Osteoblast (primary cell): ENCODE measurements around the gene PILRB. TPM values are rescaled to one million over a fixed set of nuclear protein-coding genes. Genes with fewer than 3 reads are reported as not detected.

Experiments
- DNase-seq: peaks from one replicate; pipeline ENCODE4 v3.0.0; 2011; ENCODE audit warnings: low spot score, mixed read lengths; ENCODE audit not compliant: insufficient read length; ENCODE audit errors: missing footprints
- H2AFZ ChIP-seq: 2 replicates; pipeline ENCODE4 v1.6.0; 2011; ENCODE audit warnings: mild to moderate bottlenecking, low read length
- H3K27ac ChIP-seq: 2 replicates; pipeline ENCODE4 v1.5.1; 2011; ENCODE audit warnings: mild to moderate bottlenecking, low read depth, low read length, moderate library complexity
- H3K27me3 ChIP-seq: 2 replicates; pipeline ENCODE4 v1.6.0; 2012; ENCODE audit warnings: mild to moderate bottlenecking, control low read depth, inconsistent platforms, low read length, moderate library complexity; ENCODE audit not compliant: insufficient read depth
- H3K36me3 ChIP-seq: 2 replicates; pipeline ENCODE4 v1.5.1; 2011; ENCODE audit warnings: mild to moderate bottlenecking, low read length, control low read depth, moderate library complexity; ENCODE audit not compliant: insufficient read depth
- H3K4me1 ChIP-seq: 2 replicates; pipeline ENCODE4 v1.5.1; 2011; ENCODE audit warnings: mild to moderate bottlenecking, low read length, control low read depth, moderate library complexity; ENCODE audit not compliant: insufficient read depth
- H3K4me2 ChIP-seq: 2 replicates; pipeline ENCODE4 v1.6.0; 2011; ENCODE audit warnings: mild to moderate bottlenecking, low read length; ENCODE audit not compliant: insufficient read depth
- H3K4me3 ChIP-seq: fragments of 200-600 bp; sonication (generic); 3 replicates; pipeline ENCODE4 v1.5.1; 2012; ENCODE audit warnings: mild to moderate bottlenecking, low read length, inconsistent platforms; ENCODE audit not compliant: insufficient read depth
- H3K79me2 ChIP-seq: 2 replicates; pipeline ENCODE4 v1.6.0; 2012; ENCODE audit warnings: mild to moderate bottlenecking, low read length, control low read depth, inconsistent platforms; ENCODE audit not compliant: insufficient read depth
- H3K9me3 ChIP-seq: 2 replicates; pipeline ENCODE4 v1.5.1; 2011; ENCODE audit warnings: low read depth, low read length, control low read depth
- H4K20me1 ChIP-seq: 2 replicates; pipeline ENCODE4 v1.6.0; 2012; ENCODE audit warnings: mild to moderate bottlenecking, low read length, control low read depth; ENCODE audit not compliant: insufficient read depth
- total RNA-seq: library from RNA; depleted of rRNA; stranded (reverse); fragments of >200 nt; gene quantifications from 2 replicates; pipeline ENCODE4 v1.2.3, GENCODE V29; 2012
- TF ChIP-seq, protein P1 (sequence below): IDR thresholded peaks from 2 replicates; pipeline ENCODE4 v1.5.1; 2011; ENCODE audit warnings: mild to moderate bottlenecking, low read depth, low read length, moderate library complexity; ENCODE audit errors: extremely low read depth

PILRB gene
- total RNA-seq, 1 donor = 14.8 TPM

DNA sequence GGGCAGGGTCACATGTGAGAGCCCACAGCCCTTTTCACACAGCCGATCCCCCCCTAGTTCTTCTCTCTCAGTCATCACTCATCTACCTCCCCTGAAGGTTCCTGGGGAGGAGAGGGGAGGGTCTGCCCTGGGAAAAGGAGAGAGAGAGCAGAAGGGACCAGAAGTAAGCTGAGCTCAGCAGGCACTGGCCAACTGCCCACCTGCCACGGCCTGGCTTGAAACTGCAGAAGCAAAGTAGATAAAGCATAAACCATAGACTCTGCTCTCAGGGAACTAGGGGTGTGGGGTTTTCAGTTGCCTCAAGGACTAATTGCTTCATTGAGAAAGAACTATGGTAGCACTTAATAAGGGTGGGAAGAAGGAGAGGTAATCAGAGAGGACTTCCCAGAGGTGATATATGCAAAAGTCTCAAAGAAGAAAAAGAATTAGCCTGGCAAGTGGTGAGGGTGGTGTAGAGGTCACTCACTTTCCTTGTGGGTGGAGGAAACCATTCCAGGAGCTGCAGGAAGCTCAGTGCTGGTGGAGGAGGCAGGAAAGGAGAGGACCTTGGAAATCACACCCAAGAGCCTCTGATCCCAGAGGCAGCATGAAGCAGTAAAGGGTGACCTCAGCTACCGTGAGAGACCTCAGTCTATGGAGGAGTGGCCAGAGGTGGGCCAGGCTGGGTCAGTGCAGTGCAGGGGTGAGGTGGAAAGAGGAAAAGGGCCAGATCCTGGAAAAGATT is 32.5 kb downstream of the PILRB start:
- no peak overlapping the region for H2AFZ ChIP-seq
- no peaks in the 10 kb centered on the region for H3K79me2 ChIP-seq
- peaks cover 18% of the 10 kb centered on the region for H3K27me3 ChIP-seq
- no peak overlapping the region for H3K27ac ChIP-seq
- H3K36me3 ChIP-seq = no peaks in the 10 kb centered on the region
- no peaks in the 10 kb centered on the region for H3K9me3 ChIP-seq
- H3K4me2 ChIP-seq = no peak overlapping the region
- no peak overlapping the region for H3K4me3 ChIP-seq
- TF ChIP-seq, protein P1, sequence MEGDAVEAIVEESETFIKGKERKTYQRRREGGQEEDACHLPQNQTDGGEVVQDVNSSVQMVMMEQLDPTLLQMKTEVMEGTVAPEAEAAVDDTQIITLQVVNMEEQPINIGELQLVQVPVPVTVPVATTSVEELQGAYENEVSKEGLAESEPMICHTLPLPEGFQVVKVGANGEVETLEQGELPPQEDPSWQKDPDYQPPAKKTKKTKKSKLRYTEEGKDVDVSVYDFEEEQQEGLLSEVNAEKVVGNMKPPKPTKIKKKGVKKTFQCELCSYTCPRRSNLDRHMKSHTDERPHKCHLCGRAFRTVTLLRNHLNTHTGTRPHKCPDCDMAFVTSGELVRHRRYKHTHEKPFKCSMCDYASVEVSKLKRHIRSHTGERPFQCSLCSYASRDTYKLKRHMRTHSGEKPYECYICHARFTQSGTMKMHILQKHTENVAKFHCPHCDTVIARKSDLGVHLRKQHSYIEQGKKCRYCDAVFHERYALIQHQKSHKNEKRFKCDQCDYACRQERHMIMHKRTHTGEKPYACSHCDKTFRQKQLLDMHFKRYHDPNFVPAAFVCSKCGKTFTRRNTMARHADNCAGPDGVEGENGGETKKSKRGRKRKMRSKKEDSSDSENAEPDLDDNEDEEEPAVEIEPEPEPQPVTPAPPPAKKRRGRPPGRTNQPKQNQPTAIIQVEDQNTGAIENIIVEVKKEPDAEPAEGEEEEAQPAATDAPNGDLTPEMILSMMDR = no peak
- no peak for DNase-seq
- no peaks in the 10 kb centered on the region for H4K20me1 ChIP-seq
- peaks cover 6% of the 10 kb centered on the region for H3K4me1 ChIP-seq

DNA sequence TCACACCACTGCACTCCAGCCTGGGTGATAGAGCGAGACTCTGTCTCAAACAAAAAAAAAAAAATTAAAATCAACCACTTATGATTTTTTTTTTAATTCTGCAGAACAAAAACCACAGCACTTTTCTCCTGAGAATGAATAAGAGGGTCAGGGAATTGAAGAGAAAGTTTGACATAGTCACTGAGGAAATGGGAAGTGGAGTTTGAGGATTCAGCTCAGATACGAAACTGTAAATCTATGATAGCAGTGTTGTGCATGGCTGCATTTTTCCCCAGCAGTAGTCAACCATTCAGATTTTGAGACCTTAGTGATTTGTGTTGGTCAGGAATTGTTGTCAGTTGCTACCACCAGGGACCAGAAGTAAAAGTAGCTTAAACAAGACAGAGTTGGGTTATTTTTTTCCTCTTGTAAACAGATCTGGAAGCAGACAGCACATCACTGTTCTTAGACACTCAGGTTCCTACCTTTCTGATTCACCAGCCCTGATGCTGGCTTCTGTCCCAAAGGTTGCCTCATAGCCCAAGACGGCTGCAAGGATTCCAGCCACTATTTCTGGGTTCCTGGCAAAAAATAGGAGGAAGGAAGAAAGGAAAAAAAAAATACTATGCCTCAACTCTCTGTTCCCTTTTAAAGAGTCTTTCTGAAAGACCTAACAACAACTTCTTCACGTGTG is 35.5 kb downstream of the PILRB start:
- TF ChIP-seq, protein P1 = no peak
- no peaks in the 10 kb centered on the region for H3K9me3 ChIP-seq

DNA sequence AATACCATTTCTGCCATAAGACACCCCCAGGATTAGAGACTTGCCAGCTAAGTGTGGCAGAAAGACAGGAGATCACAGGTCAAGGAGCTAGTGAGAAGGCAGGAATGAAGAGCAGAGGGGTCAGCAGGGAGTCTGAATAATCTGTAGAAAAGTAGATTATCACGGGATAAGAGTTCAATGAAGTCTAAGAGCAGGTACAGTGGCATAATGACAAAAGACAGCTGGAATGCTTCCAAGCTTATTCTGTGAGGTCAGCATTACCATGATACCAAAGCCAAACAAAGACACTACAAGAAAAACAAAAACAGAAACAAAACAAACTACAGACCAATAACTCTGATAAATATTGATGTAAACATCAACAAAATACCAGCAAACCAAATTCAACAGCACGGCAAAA is 36.2 kb downstream of the PILRB start:
- H3K27ac ChIP-seq = no peak overlapping the region
- H4K20me1 ChIP-seq = no peaks in the 10 kb centered on the region
- peaks cover 27% of the 10 kb centered on the region for H3K27me3 ChIP-seq
- H3K4me3 ChIP-seq = no peak overlapping the region
- peaks cover 6% of the 10 kb centered on the region for H3K4me1 ChIP-seq
- H3K4me2 ChIP-seq = no peak overlapping the region
- H2AFZ ChIP-seq = no peak overlapping the region
- TF ChIP-seq, protein P1 = no peak
- H3K36me3 ChIP-seq = no peaks in the 10 kb centered on the region
- no peak for DNase-seq
- no peaks in the 10 kb centered on the region for H3K9me3 ChIP-seq
- no peaks in the 10 kb centered on the region for H3K79me2 ChIP-seq

More for the DNA sequence above, 35.5 kb downstream of the PILRB start:
- DNase-seq = no peak
- H4K20me1 ChIP-seq = no peaks in the 10 kb centered on the region
- H3K27ac ChIP-seq = no peak overlapping the region
- H3K4me1 ChIP-seq = peaks cover 6% of the 10 kb centered on the region
- no peaks in the 10 kb centered on the region for H3K36me3 ChIP-seq
- H3K79me2 ChIP-seq = no peaks in the 10 kb centered on the region
- no peak overlapping the region for H3K4me3 ChIP-seq
- H3K27me3 ChIP-seq = peaks cover 27% of the 10 kb centered on the region
- H3K4me2 ChIP-seq = no peak overlapping the region
- H2AFZ ChIP-seq = no peak overlapping the region

DNA sequence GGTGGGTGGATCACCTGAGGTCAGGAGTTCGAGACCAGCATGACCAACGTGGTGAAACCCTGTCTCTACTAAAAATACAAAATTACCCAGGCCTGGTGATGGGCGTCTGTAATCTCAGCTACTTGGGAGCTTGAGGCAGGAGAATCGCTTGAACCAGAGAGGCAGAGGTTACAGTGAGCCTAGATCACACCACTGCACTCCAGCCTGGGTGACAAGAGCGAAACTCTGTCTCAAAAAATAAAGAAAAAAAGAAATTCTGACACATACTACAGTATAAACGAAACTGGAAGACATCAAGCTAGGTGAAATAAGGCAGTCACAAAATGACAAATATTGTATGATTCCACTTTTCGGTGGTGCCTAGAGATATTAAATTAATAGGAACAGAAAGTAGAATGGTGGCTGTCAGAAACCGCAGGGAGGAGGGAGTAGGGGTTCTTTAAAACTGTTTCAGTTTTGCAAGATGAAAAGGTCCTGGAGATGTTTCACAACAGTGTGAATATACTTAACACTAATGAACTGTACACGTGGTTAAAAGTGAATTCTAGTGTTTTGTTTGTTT is 38.6 kb downstream of the PILRB start:
- Histone ChIP-seq H2AFZ (no peak overlapping the region), H3K79me2 (no peaks in the 10 kb centered on the region), H3K4me1 (peaks cover 6% of the 10 kb centered on the region), H4K20me1 (no peaks in the 10 kb centered on the region), H3K4me2 (no peak overlapping the region), H3K36me3 (no peaks in the 10 kb centered on the region), H3K9me3 (no peaks in the 10 kb centered on the region), H3K4me3 (no peak overlapping the region), H3K27ac (no peak overlapping the region), H3K27me3 (peaks cover 18% of the 10 kb centered on the region)
- TF ChIP-seq, protein P1 = no peak
- DNase-seq = no peak
